GM19035 (cell line): ENCODE results near the gene RHBDF2.

Experiments
- ATAC-seq: cut with Tn5 transposase; IDR thresholded peaks from one replicate; pipeline ENCODE4 v1.9.1; 2021; ENCODE audit not compliant: unreplicated experiment

RHBDF2 gene

GRCh38 chr17:76501018-76501826 lies at the start of gene RHBDF2:
Gene RHBDF2, minus strand, starts transcription at chr17:76501423. Its CDS starts 19,899 bp downstream, at chr17:76481524.
- ATAC-seq, result peak; percentile 74

GRCh38 chr17:76549539-76549938 lies 48.3 kb upstream of the RHBDF2 start:
- ATAC-seq, result no peak

DNA sequence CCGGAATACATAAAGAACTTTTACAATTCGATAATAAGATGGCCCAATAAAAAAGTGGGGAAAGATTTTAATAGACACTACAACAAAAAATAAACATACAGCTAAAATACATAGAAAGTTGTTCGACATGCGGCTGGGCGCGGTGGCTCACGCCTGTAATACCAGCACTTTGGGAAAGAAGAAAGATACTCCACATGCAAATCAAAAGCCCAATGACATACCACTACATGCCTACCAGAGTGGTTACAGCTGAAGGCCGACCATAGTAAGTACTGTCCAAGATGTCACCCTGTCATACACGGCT lies 47.9 kb upstream of the RHBDF2 start:
- no peak for ATAC-seq

GRCh38 chr17:76548378-76549214 lies 47.4 kb upstream of the RHBDF2 start:
- no peak for ATAC-seq

DNA sequence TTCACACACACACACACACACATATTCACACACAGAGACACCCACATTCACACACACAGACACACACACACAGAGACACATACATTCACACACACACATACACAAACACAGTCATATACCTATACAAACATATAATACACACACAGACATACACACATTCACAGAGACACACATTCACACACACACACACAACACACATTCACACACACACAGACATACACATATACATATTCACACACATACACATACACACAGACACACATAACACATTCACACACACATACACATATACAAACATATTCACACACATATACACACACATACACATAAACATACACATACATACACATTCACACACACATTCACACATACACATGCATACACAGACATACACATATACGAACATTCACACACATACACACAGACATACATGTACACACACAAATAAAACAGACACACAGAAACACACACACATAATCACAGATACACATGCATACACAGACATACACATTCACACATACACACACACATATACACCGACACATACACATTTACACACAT lies 46.5 kb upstream of the RHBDF2 start:
- no peak for ATAC-seq

DNA sequence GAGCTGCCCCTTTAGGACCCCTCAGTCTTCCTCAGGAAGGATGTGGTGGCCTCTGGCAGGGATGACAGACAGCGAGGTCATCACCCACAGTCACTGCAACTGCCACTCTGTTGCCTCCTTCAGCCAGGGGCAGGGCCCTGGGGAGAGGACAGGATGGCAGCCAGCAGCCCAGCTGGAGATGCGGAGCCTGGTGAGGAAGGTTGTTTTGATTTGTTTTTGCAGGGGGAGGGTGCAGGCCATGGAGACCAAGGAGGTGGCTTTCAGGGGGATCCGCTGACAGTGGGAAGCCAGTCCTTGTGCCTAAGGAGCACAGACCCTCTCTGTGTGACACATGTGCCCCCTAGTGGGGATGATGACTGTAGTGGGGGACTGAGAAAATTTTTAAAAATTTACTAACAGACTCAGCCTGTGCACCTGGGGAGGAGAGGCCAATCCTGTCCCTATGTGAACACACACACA lies 46.0 kb upstream of the RHBDF2 start:
- ATAC-seq, result no peak

GRCh38 chr17:76546556-76547182 lies 45.4 kb upstream of the RHBDF2 start:
- no peak for ATAC-seq

DNA sequence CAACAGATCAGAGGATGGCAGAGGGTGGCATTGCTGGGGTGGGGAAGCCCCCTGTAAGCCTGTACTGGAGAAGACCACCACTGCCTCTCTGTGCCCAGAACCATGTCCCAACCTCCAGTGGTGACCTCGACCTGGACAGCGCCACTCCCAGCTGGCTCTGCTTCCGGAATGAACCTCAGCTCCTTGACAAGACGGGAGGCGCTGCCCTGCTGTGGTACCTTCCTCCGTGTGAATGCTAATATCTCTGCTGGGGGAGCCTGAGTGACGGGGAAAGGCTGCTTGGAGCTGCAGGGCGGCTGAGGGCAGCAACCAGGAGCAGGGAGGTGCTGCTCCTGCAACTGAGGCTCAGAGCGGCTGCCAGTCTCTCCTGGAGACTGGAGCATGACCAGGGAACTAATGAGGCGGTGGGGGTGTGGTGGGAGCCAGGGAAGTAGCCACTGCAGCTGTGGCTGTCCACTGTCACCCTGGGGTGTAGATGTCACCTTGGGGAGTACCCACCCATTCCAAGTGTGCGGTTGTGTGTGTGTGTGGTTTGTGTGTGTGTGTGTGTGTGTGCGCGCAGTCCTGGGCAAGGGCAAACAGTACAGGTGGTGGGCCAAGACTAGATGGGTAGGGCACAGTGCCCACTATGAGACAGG lies 44.8 kb upstream of the RHBDF2 start:
- ATAC-seq, result no peak

DNA sequence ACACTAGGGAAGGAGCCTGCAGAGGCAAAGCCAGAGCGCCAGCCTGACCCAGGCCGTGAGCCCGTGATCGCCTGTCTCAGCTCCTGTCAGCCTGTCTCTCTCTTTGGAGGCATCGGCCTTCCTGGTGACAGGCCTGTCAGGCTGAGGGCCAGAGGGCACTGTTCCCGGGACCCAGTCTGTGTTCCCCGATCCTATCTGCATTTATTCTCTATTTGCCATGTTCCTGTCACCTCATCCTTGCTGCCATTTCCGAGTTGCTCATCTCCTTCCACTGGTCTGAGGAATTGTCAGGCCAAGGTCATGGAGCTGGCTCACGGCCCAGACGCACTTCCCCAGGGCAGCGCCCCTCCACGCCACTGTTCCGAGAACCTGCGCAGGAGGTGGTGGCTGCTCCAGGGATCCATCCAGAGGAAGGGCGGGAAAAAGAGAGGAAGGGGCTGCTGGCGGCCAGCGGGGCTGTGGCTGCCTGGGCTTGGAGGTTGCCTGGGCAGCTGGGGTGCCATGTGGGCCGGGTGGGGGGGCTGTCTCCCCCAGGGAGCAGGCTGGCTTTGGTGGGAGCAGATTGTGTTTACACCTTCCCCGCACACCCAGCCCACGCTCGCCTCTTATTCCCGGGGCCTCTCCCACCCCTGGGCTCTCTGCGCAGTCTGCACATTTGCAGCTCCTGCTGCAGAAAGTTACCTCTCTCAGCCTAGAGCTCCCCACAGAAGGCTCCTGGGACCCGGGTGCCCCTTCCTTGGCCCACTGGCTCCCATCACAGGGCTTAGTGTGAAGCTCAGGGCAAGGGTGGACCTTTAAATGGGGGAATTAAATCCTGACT lies 43.5 kb upstream of the RHBDF2 start:
- ATAC-seq, result no peak

DNA sequence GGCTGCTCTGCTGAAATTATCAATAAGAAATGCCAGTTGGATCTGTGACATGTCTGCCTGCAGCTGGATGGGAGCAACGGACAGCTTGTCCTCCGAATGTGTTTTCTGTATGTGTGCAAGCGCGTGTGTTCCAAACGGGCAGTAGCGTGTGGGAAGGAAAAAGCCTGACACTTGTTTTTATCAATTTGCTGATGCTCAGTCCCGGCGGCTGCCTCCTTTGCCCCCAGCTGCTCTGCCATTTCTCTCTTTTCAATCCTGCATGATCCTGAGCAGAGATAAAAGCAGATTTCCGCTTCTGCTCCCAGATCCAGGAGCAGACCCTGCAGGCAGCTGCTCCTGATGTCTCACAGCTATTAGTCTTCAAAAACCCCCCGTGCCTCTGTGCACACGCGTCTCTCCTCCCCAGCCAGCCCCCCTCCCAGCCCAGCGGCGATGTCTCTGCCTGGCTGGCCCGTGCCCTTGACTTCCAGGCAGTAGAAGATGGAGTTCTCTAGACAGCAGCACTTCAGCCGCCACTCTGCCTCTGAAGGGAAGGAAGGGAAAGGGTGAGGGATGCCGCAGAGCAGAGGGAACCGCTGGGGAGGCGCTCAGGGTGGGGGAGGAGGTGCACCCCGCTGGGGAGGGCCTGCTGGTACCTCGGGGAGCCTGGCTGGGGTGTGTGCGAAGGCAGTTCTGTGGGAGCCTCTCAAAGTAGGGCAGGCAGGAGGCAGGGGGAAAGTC lies 42.8 kb upstream of the RHBDF2 start:
- ATAC-seq, result no peak

GRCh38 chr17:76543482-76543825 lies 42.2 kb upstream of the RHBDF2 start:
- ATAC-seq, result no peak

GRCh38 chr17:76542984-76543383 lies 41.8 kb upstream of the RHBDF2 start:
- ATAC-seq, result no peak

- no peak for ATAC-seq
Measured at GRCh38 chr17:76542566-76542971, 41.3 kb upstream of the RHBDF2 start.

GRCh38 chr17:76541739-76542454 lies 40.7 kb upstream of the RHBDF2 start:
- ATAC-seq, result no peak

DNA sequence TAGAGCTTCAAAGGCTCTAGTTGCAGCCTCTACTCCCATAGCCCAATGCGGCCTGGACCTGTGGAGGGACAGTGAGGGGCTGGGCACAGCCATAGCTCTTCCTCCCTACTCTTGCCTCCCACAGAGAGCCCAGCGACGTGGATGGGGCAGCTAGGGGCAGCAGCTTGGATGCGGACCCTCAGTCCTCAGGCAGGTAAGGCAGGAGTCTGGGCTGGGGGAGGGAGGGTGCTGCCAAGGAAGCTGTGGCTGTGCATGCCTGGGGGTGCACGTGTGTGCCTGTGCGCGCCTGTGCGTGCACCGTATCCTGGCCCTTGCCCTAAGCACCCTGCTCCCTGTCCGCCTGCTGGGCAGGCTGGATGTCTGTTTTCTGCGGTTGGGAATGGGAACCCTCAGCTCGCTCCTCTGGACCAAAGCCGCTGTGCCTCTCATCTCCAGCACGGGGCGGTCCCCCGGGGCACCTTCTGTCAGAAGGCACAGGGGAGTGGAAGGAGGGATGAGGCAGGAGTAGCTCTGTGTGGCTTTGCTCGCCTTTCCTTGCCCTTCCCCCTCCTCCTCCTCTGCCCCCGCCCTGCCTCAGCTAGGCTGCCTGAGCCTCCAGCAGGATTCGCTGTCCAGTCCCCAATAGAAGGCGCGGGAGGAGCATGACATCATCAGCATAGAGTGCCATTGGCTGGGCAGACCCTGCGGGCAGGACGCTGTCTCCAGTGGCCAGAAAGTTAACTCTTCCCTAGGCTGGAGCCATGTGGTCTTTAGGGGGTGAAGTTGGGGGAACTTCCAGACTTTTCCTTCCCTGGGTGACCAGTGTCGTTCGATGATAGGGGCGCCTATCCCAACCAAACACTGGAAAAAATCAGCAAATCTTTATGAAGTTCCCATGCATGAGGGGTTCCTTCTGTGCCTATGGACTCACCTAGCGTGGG lies 39.4 kb upstream of the RHBDF2 start:
- ATAC-seq, result no peak

GRCh38 chr17:76539631-76540271 lies 38.5 kb upstream of the RHBDF2 start, which contains the start of gene PRCD:
Gene PRCD, plus strand, starts transcription at chr17:76540044. Its CDS starts 98 bp downstream, at chr17:76540142.
- ATAC-seq, result no peak

GRCh38 chr17:76538941-76539570 lies 37.8 kb upstream of the RHBDF2 start:
- no peak for ATAC-seq
